IPS-NIHi11 (cell line): ENCODE measurements around the gene TSSC4.

Source experiments
- DNase-seq: peaks from one replicate; pipeline ENCODE4 v3.0.0; 2012; ENCODE audit warnings: mixed read lengths, low spot score

Gene TSSC4

GRCh38 chr11:2433106-2433925 lies 32.8 kb downstream of the TSSC4 start:
- no peak for DNase-seq

GRCh38 chr11:2434008-2434407 lies 33.5 kb downstream of the TSSC4 start:
- DNase-seq = no peak

- peak; percentile 4 for DNase-seq
Observed at GRCh38 chr11:2434506-2435255, 34.1 kb downstream of the TSSC4 start.

GRCh38 chr11:2435288-2436012 lies 34.9 kb downstream of the TSSC4 start:
- DNase-seq = no peak

- no peak for DNase-seq
Observed at GRCh38 chr11:2436013-2436520, 35.5 kb downstream of the TSSC4 start.

GRCh38 chr11:2436521-2437031 lies 36.0 kb downstream of the TSSC4 start:
- no peak for DNase-seq

GRCh38 chr11:2437516-2437915 lies 37.0 kb downstream of the TSSC4 start:
- DNase-seq = no peak

- DNase-seq = no peak
Observed at GRCh38 chr11:2439820-2440219, 39.3 kb downstream of the TSSC4 start.

- no peak for DNase-seq
Observed at GRCh38 chr11:2440646-2441045, 40.1 kb downstream of the TSSC4 start.

GRCh38 chr11:2441171-2441570 lies 40.6 kb downstream of the TSSC4 start:
- no peak for DNase-seq

GRCh38 chr11:2442589-2442988 lies 42.0 kb downstream of the TSSC4 start:
- no peak for DNase-seq

- DNase-seq = peak; percentile 6
Observed at GRCh38 chr11:2443406-2443805, 42.9 kb downstream of the TSSC4 start.

GRCh38 chr11:2443881-2444820 lies 43.6 kb downstream of the TSSC4 start, which contains the start of gene TRPM5:
TSS of gene TRPM5 (minus strand) at chr11:2444514. CDS start at chr11:2423036, 21,478 bp downstream.
- peak; percentile 96 for DNase-seq

GRCh38 chr11:2444821-2445745 lies 44.5 kb downstream of the TSSC4 start, which contains the start of gene KCNQ1:
TSS of gene KCNQ1 (plus strand) at chr11:2445008. CDS start at chr11:2445099, 91 bp downstream.
- DNase-seq = peak; percentile 99

- DNase-seq = peak; percentile 42
Observed at GRCh38 chr11:2445746-2446551, 45.4 kb downstream of the TSSC4 start.

- DNase-seq = peak; percentile 8
Observed at GRCh38 chr11:2446590-2447252, 46.2 kb downstream of the TSSC4 start.

- DNase-seq = peak; percentile 2
Observed at GRCh38 chr11:2447253-2447950, 46.9 kb downstream of the TSSC4 start.
